CD4-positive, alpha-beta T cell (primary cell): ENCODE data around the gene PDSS2. TPM values are rescaled to one million over a fixed set of nuclear protein-coding genes. Genes with fewer than 3 reads are reported as not detected.
"Not testable (repeated sequence)": the region's sequence is repeated elsewhere in the genome, so short reads cannot be mapped to it uniquely, and the experiment has no call there.

Source experiments
- ATAC-seq: fragments of 200-7000 bp; cut with Tn5 transposase; one replicate; pipeline ENCODE4 v1.10.0; 2022; ENCODE audit warnings: mild to moderate bottlenecking; ENCODE audit not compliant: poor library complexity
- CTCF ChIA-PET: fragments of 350-600 bp; sonication (Branson Sonifier 250); formaldehyde crosslinking; loops from one replicate; lab custom pipeline; 2021; ENCODE audit warnings: antibody characterized with exemption, inconsistent platforms; lab: Charles Lee
- POLR2A ChIA-PET: fragments of 350-600 bp; sonication (Branson Sonifier 250); formaldehyde crosslinking; loops from one replicate; lab custom pipeline; 2021; ENCODE audit warnings: antibody characterized with exemption, inconsistent platforms; lab: Charles Lee
- DNase-seq, 14 experiments: peaks; one replicate each; pipeline ENCODE4 v3.0.0-alpha.2; 2013 to 2020; ENCODE audit warnings: mixed read lengths in 2 of 14
- H3K27ac ChIP-seq, 2 donors: one replicate each; pipeline versions ENCODE4 v1.5.1 to v1.7.0; 2013; ENCODE audit warnings: low read length in 2 of 2, low read depth in 1 of 2, mild to moderate bottlenecking in 1 of 2
- H3K27me3 ChIP-seq, 2 experiments: 1 replicate in 1 of 2; 2 replicates in 1 of 2; pipeline versions ENCODE4 v1.6.1 to v1.7.0; 2013; ENCODE audit warnings: low read length in 2 of 2, control low read depth in 1 of 2, mild to moderate bottlenecking in 1 of 2, moderate library complexity in 1 of 2; ENCODE audit not compliant: insufficient read depth in 2 of 2, control insufficient read depth in 1 of 2
- H3K36me3 ChIP-seq: one replicate; pipeline ENCODE4 v1.6.1; 2013; ENCODE audit warnings: low read length, control low read depth; ENCODE audit not compliant: insufficient read depth
- H3K4me1 ChIP-seq: one replicate; pipeline ENCODE4 v1.6.1; 2013; ENCODE audit warnings: low read length, control low read depth; ENCODE audit not compliant: insufficient read depth
- H3K4me3 ChIP-seq: one replicate; pipeline ENCODE4 v1.5.1; 2013; ENCODE audit warnings: mild to moderate bottlenecking, low read length, moderate library complexity
- H3K9me3 ChIP-seq, 2 experiments: 1 replicate in 1 of 2; 2 replicates in 1 of 2; pipeline versions ENCODE4 v1.6.1 to v1.7.0; 2013; ENCODE audit warnings: low read length in 2 of 2, mild to moderate bottlenecking in 2 of 2, control low read depth in 1 of 2, moderate library complexity in 1 of 2; ENCODE audit not compliant: control insufficient read depth in 1 of 2, insufficient read depth in 1 of 2
- H3K27ac Mint-ChIP-seq: one replicate; pipeline ENCODE4 v1.8.0; 2020; ENCODE audit warnings: mixed read lengths
- H3K27me3 Mint-ChIP-seq: one replicate; pipeline ENCODE4 v1.8.0; 2021; ENCODE audit warnings: mixed read lengths
- H3K36me3 Mint-ChIP-seq: one replicate; pipeline ENCODE4 v1.8.0; 2021; ENCODE audit warnings: low read depth, mixed read lengths
- H3K4me1 Mint-ChIP-seq: one replicate; pipeline ENCODE4 v1.8.0; 2021; ENCODE audit warnings: low read depth, mixed read lengths
- H3K4me3 Mint-ChIP-seq: one replicate; pipeline ENCODE4 v1.8.0; 2020; ENCODE audit warnings: mild to moderate bottlenecking, mixed read lengths
- H3K9me3 Mint-ChIP-seq: one replicate; pipeline ENCODE4 v1.8.0; 2020; ENCODE audit warnings: mixed read lengths
- intact Hi-C, 2 experiments: fragments of 100-400 bp; cut with DNase I in 1 of 2; cut with micrococcal nuclease in 1 of 2; formaldehyde crosslinking; loops; one replicate each; pipeline versions ENCODE4 v1.15.1 to v1.9.0; 2023 to 2025; cut with DNase I, micrococcal nuclease
- total RNA-seq, 174 experiments: library from RNA in 2 of 174; stranded (reverse) in 2 of 174; gene quantifications; one replicate each; pipeline ENCODE4 v1.2.3 and lab custom pipeline; 2021 to 2026
- TF ChIP-seq, protein P1 (sequence below): fragments of 200-600 bp; IDR thresholded peaks from one replicate; pipeline ENCODE4 v1.8.0; 2022; ENCODE audit warnings: antibody characterized with exemption, mild to moderate bottlenecking

The PDSS2 gene
- total RNA-seq, 2 experiments from 2014 or later, result 5.8 to 6.6 TPM

DNA sequence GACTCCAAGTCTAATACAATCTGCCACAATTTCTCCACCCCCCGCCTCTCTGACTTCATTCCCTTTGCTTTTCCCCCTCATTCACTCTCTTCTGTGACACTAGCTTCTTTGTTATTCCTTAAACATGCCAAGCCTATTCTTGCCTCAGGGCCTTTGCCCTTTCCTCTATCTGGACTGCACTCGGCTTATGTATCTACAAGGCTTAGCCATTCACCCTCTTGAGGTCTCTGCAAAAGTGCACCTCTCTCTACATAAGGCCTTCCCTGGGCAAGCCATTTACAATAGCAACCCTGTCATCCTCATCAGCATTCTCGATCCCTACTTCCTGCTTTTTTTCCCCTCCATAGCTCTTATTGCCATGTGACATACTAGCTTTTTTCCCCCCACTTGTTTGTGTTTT, 168.9 kb downstream of the PDSS2 start:
- POLR2A ChIA-PET, result no interaction called here
- intact Hi-C loops, result no loop called here
- Mint-ChIP-seq H3K27ac (no peak overlapping the region), H3K4me1 (no peaks in the 10 kb centered on the region), H3K9me3 (no peaks in the 10 kb centered on the region), H3K36me3 (no peaks in the 10 kb centered on the region), H3K27me3 (no peaks in the 10 kb centered on the region), H3K4me3 (no peak overlapping the region)
- Histone ChIP-seq H3K36me3 (no peaks in the 10 kb centered on the region), H3K9me3 (no peaks in the 10 kb centered on the region), H3K27ac (no peak overlapping the region), H3K27me3 (no peaks in the 10 kb centered on the region), H3K4me1 (no peaks in the 10 kb centered on the region), H3K4me3 (no peak overlapping the region)
- CTCF ChIA-PET, result no interaction called here
- TF ChIP-seq, protein P1, sequence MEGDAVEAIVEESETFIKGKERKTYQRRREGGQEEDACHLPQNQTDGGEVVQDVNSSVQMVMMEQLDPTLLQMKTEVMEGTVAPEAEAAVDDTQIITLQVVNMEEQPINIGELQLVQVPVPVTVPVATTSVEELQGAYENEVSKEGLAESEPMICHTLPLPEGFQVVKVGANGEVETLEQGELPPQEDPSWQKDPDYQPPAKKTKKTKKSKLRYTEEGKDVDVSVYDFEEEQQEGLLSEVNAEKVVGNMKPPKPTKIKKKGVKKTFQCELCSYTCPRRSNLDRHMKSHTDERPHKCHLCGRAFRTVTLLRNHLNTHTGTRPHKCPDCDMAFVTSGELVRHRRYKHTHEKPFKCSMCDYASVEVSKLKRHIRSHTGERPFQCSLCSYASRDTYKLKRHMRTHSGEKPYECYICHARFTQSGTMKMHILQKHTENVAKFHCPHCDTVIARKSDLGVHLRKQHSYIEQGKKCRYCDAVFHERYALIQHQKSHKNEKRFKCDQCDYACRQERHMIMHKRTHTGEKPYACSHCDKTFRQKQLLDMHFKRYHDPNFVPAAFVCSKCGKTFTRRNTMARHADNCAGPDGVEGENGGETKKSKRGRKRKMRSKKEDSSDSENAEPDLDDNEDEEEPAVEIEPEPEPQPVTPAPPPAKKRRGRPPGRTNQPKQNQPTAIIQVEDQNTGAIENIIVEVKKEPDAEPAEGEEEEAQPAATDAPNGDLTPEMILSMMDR, result no peak
- ATAC-seq (no peak), DNase-seq (no peak)

- H3K9me3 ChIP-seq, H3K4me3 ChIP-seq, H3K4me1 ChIP-seq, intact Hi-C loops, H3K27me3 ChIP-seq, CTCF ChIA-PET, H3K27ac ChIP-seq, ATAC-seq, H3K27ac Mint-ChIP-seq, DNase-seq, POLR2A ChIA-PET, H3K4me3 Mint-ChIP-seq, H3K9me3 Mint-ChIP-seq, H3K27me3 Mint-ChIP-seq, H3K4me1 Mint-ChIP-seq, H3K36me3 Mint-ChIP-seq, H3K36me3 ChIP-seq: not testable (repeated sequence)
Observed at GRCh38 chr6:107289258-107289657, 170.1 kb downstream of the PDSS2 start.

GRCh38 chr6:107285683-107286082, 173.7 kb downstream of the PDSS2 start:
- H3K36me3 Mint-ChIP-seq, H3K9me3 ChIP-seq, H3K9me3 Mint-ChIP-seq, H3K27ac Mint-ChIP-seq, POLR2A ChIA-PET, intact Hi-C loops, H3K4me3 ChIP-seq, H3K4me1 ChIP-seq, H3K4me1 Mint-ChIP-seq, H3K27me3 Mint-ChIP-seq, ATAC-seq, DNase-seq, H3K36me3 ChIP-seq, H3K27ac ChIP-seq, H3K4me3 Mint-ChIP-seq, H3K27me3 ChIP-seq: not testable (repeated sequence)
- CTCF ChIA-PET, result interaction anchor here (0.6 kb wide), 1 partner anchor 189 kb away, joined by 4 read pairs; no protein-coding TSS in a partner anchor

GRCh38 chr6:107284805-107285204, 174.6 kb downstream of the PDSS2 start:
- no peaks in the 10 kb centered on the region for H3K36me3 ChIP-seq
- H3K9me3 ChIP-seq, result no peaks in the 10 kb centered on the region
- H3K27ac ChIP-seq, result no peak overlapping the region
- H3K27me3 ChIP-seq, result no peaks in the 10 kb centered on the region
- H3K4me1 ChIP-seq, result no peaks in the 10 kb centered on the region
- CTCF ChIA-PET, result interaction anchor here (0.8 kb wide), 1 partner anchor 11 kb away, joined by 3 read pairs; no protein-coding TSS in a partner anchor
- DNase-seq (no peak), ATAC-seq (no peak)
- no peak overlapping the region for H3K4me3 ChIP-seq
- Mint-ChIP-seq H3K4me3 (no peak overlapping the region), H3K36me3 (no peaks in the 10 kb centered on the region), H3K27me3 (no peaks in the 10 kb centered on the region), H3K27ac (no peak overlapping the region), H3K4me1 (no peaks in the 10 kb centered on the region), H3K9me3 (no peaks in the 10 kb centered on the region)
- TF ChIP-seq, protein P1, result no peak
- intact Hi-C loops, result no loop called here
- POLR2A ChIA-PET, result no interaction called here
